K562 (cell line): ENCODE data around the gene LRTM1.

Source experiments
- E2F4 ChIP-seq: sonication (generic); formaldehyde crosslinking; IDR thresholded peaks from 2 replicates; pipeline ENCODE4 v1.8.0; 2022; ENCODE audit warnings: mild to moderate bottlenecking, low read depth, missing genetic modification reagents
- EP300 ChIP-seq: IDR thresholded peaks from 2 replicates; pipeline ENCODE4 v1.6.1; 2012; ENCODE audit warnings: low read length, improper control_type of control experiment
- HMG20B ChIP-seq: fragments of 250-450 bp; sonication (Bioruptor Pico); IDR thresholded peaks from 2 replicates; pipeline ENCODE4 v1.5.0; 2021; ENCODE audit warnings: mild to moderate bottlenecking
- NCOA4 ChIP-seq: fragments of 450-650 bp; IDR thresholded peaks from 2 replicates; pipeline ENCODE4 v1.6.1; 2018; ENCODE audit warnings: mild to moderate bottlenecking; ENCODE audit not compliant: partially characterized antibody
- NR2F6 ChIP-seq: fragments of 450-650 bp; formaldehyde crosslinking; IDR thresholded peaks from 2 replicates; pipeline ENCODE4 v1.4.0; 2020; ENCODE audit warnings: mild to moderate bottlenecking
- NR3C1 ChIP-seq: sonication (generic); formaldehyde crosslinking; IDR thresholded peaks from 2 replicates; pipeline ENCODE4 v1.8.1; 2022; ENCODE audit warnings: missing genetic modification reagents
- POLR2AphosphoS5 ChIP-seq: IDR thresholded peaks from 2 replicates; pipeline ENCODE4 v1.6.1; 2011; ENCODE audit warnings: mild to moderate bottlenecking, low read depth, low read length, moderate library complexity; ENCODE audit not compliant: control insufficient read depth, insufficient read depth
- RAD21 ChIP-seq, 2 experiments: fragments of 250-450 bp in 1 of 2; fragments of 450-650 bp in 1 of 2; sonication (Bioruptor Pico) in 1 of 2; formaldehyde crosslinking in 1 of 2; IDR thresholded peaks in 1 of 2; conservative IDR thresholded peaks in 1 of 2; 2 replicates each; pipeline versions ENCODE4 v1.4.0 to v1.8.0; 2020 to 2022; ENCODE audit warnings: mild to moderate bottlenecking in 2 of 2, moderate library complexity in 1 of 2
- RAD51 ChIP-seq: fragments of 450-650 bp; IDR thresholded peaks from 2 replicates; pipeline ENCODE4 v1.7.1; 2016; ENCODE audit warnings: low read depth, mild to moderate bottlenecking, borderline replicate concordance
- TBL1XR1 ChIP-seq, 2 experiments: IDR thresholded peaks; 2 replicates each; pipeline ENCODE4 v1.6.1; 2012; ENCODE audit warnings: improper control_type of control experiment in 2 of 2, low read length in 2 of 2, mild to moderate bottlenecking in 1 of 2
- YY1 ChIP-seq, 3 experiments: IDR thresholded peaks; 2 replicates each; pipeline ENCODE4 v1.6.1; 2011; ENCODE audit warnings: low read length in 2 of 3, mild to moderate bottlenecking in 2 of 3, moderate library complexity in 2 of 3, borderline replicate concordance in 1 of 3, control low read depth in 1 of 3, low read depth in 1 of 3; ENCODE audit not compliant: insufficient read depth in 3 of 3, insufficient replicate concordance in 2 of 3, control insufficient read depth in 1 of 3, insufficient read length in 1 of 3; ENCODE audit errors: extremely low read depth in 1 of 3
- ZNF384 ChIP-seq: IDR thresholded peaks from 2 replicates; pipeline ENCODE4 v1.6.1; 2012; ENCODE audit warnings: low read depth, low read length, improper control_type of control experiment

DNA sequence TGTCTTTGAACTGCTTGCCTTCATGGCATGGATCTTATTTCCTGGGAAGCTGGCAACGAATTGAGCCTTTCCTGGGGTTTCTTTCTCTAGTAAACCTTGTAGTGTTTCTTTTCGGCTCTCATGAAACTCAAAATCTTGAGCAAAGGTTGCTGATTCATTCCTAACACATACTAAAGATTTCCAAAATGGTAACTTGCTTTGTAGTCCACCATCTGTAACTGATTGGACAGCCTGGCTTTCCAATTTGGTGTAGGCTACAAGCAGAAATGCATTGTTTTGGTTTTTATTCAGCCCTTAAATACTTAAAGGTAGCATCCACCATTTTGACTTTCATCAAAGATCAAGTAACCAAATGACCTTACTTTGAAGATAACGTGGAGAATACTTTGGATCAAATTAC lies 38.1 kb downstream of the LRTM1 start:
- TF ChIP-seq TBL1XR1 (IDR thresholded peaks at IDR 0.05; ENCODE audit: low read length in 2 of 2): no peak
- TF ChIP-seq YY1 (IDR thresholded peaks at IDR 0.05; ENCODE audit: borderline replicate concordance in 1 of 3, control insufficient read depth in 1 of 3, extremely low read depth in 1 of 3, insufficient read depth in 3 of 3, insufficient read length in 1 of 3, insufficient replicate concordance in 2 of 3, low read depth in 1 of 3, low read length in 2 of 3): no peak
- TF ChIP-seq NR2F6 (CRISPR knock-in tag): no peak
- no peak for TF ChIP-seq EP300
- no peak for TF ChIP-seq POLR2AphosphoS5
- no peak for TF ChIP-seq RAD21 (CRISPR knock-in tag; conservative IDR thresholded peaks at IDR 0.05 in 1 of 2, IDR thresholded peaks at IDR 0.05 in 1 of 2)
- TF ChIP-seq NR3C1 (CRISPR knock-in tag): no peak
- TF ChIP-seq HMG20B (CRISPR knock-in tag): no peak
- TF ChIP-seq NCOA4: no peak
- TF ChIP-seq ZNF384: no peak
- no peak for TF ChIP-seq RAD51
- TF ChIP-seq E2F4: no peak
